KMS-11 (cell line): ENCODE measurements around the gene HSPH1.

Source experiments
- H2AFZ ChIP-seq: fragments of 200-600 bp; sonication (generic); 2 replicates; pipeline ENCODE4 v1.6.1; 2016; ENCODE audit warnings: antibody characterized with exemption, mixed run types, low read depth
- H3K27ac ChIP-seq: fragments of 200-600 bp; sonication (generic); 2 replicates; pipeline ENCODE4 v1.6.1; 2016; ENCODE audit warnings: mild to moderate bottlenecking, mixed run types
- H3K27me3 ChIP-seq: fragments of 200-600 bp; sonication (generic); 2 replicates; pipeline ENCODE4 v1.6.1; 2017; ENCODE audit warnings: mild to moderate bottlenecking, low read depth, mixed run types, moderate library complexity; ENCODE audit not compliant: insufficient read depth
- H3K36me3 ChIP-seq: fragments of 200-600 bp; sonication (generic); 2 replicates; pipeline ENCODE4 v1.6.1; 2017; ENCODE audit warnings: mild to moderate bottlenecking, mixed run types; ENCODE audit not compliant: insufficient read depth
- H3K4me1 ChIP-seq: fragments of 200-600 bp; sonication (generic); 2 replicates; pipeline ENCODE4 v1.6.1; 2016; ENCODE audit warnings: mild to moderate bottlenecking, low read depth, mixed run types; ENCODE audit not compliant: poor library complexity, severe bottlenecking
- H3K4me2 ChIP-seq: fragments of 200-600 bp; sonication (generic); 2 replicates; pipeline ENCODE4 v1.7.0; 2016; ENCODE audit warnings: mild to moderate bottlenecking, mixed run types
- H3K4me3 ChIP-seq: fragments of 200-600 bp; sonication (generic); IDR thresholded peaks from 2 replicates; pipeline ENCODE4 v1.6.1; 2017; ENCODE audit warnings: low read depth, low read length, mixed read lengths; ENCODE audit not compliant: insufficient read depth
- H3K79me2 ChIP-seq: fragments of 200-600 bp; sonication (generic); 2 replicates; pipeline ENCODE4 v1.6.1; 2016; ENCODE audit warnings: low read depth, mixed run types; ENCODE audit not compliant: insufficient read depth
- H3K9ac ChIP-seq: fragments of 200-600 bp; sonication (generic); 2 replicates; pipeline ENCODE4 v1.6.1; 2016; ENCODE audit warnings: mild to moderate bottlenecking, mixed run types
- H4K20me1 ChIP-seq: fragments of 200-600 bp; sonication (generic); 2 replicates; pipeline ENCODE4 v1.6.1; 2016; ENCODE audit warnings: mild to moderate bottlenecking, mixed run types; ENCODE audit not compliant: insufficient read depth
- CTCF ChIP-seq: fragments of 200-600 bp; sonication (generic); conservative IDR thresholded peaks from 2 replicates; pipeline ENCODE4 v1.6.1; 2017; ENCODE audit warnings: low read depth, mild to moderate bottlenecking, antibody characterized with exemption, low read length, moderate library complexity, mixed read lengths

HSPH1 gene

GRCh38 chr13:31207661-31208552, 46.2 kb upstream of the HSPH1 start:
- H2AFZ ChIP-seq = no peak overlapping the region
- no peaks in the 10 kb centered on the region for H4K20me1 ChIP-seq
- H3K36me3 ChIP-seq = no peaks in the 10 kb centered on the region
- no peaks in the 10 kb centered on the region for H3K4me1 ChIP-seq
- no peak overlapping the region for H3K4me3 ChIP-seq
- H3K27ac ChIP-seq = no peak overlapping the region
- no peaks in the 10 kb centered on the region for H3K79me2 ChIP-seq
- H3K4me2 ChIP-seq = no peak overlapping the region
- TF ChIP-seq CTCF = no peak
- H3K9ac ChIP-seq = no peak overlapping the region
- H3K27me3 ChIP-seq = no peaks in the 10 kb centered on the region

DNA sequence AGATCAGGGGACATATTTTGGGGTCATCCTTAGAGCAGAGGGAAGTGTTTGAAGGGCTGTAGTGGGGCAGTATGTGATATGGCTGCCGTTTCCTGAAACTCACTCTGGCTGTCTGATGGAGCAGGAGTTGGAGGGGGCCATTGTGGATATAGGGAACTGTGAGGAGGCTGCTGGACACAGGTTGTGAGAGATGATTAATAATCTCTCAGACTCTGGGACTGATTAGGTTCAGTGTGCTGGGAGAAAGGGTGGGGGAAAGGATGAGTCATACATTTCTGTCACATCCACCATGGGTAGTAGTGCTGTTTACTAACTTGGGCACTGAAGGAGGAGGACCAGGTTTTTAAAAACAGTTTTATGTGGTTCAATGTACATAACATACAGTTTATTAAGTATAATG, 42.9 kb upstream of the HSPH1 start:
- Histone ChIP-seq H3K79me2 (no peaks in the 10 kb centered on the region), H4K20me1 (no peaks in the 10 kb centered on the region), H3K4me2 (no peak overlapping the region), H3K4me3 (no peak overlapping the region), H2AFZ (no peak overlapping the region), H3K9ac (no peak overlapping the region), H3K27ac (no peak overlapping the region), H3K36me3 (no peaks in the 10 kb centered on the region), H3K27me3 (no peaks in the 10 kb centered on the region), H3K4me1 (no peaks in the 10 kb centered on the region)
- TF ChIP-seq CTCF = no peak

- no peak overlapping the region for H3K4me3 ChIP-seq
- peak overlapping the region; percentile 67 for H2AFZ ChIP-seq
- no peak for TF ChIP-seq CTCF
- no peaks in the 10 kb centered on the region for H3K27me3 ChIP-seq
- peak overlapping the region; percentile 60; the same call in 1 of the 2 replicates for H3K9ac ChIP-seq
- H3K79me2 ChIP-seq = no peaks in the 10 kb centered on the region
- peaks cover 6% of the 10 kb centered on the region for H3K4me1 ChIP-seq
- H3K36me3 ChIP-seq = no peaks in the 10 kb centered on the region
- no peaks in the 10 kb centered on the region for H4K20me1 ChIP-seq
- H3K27ac ChIP-seq = no peak overlapping the region
- peak overlapping the region; percentile 69 for H3K4me2 ChIP-seq
These were observed 39.8 kb upstream of the HSPH1 start for GRCh38 chr13:31201341-31202031.

GRCh38 chr13:31200637-31200971, 38.9 kb upstream of the HSPH1 start:
- Histone ChIP-seq H3K79me2 (no peaks in the 10 kb centered on the region), H3K27me3 (no peaks in the 10 kb centered on the region), H3K4me2 (peak overlapping the region; percentile 69), H3K4me1 (peaks cover 6% of the 10 kb centered on the region), H3K4me3 (no peak overlapping the region), H3K27ac (peak overlapping the region; percentile 67), H3K9ac (peak overlapping the region; percentile 60; the same call in 1 of the 2 replicates), H2AFZ (peak overlapping the region; percentile 67), H3K36me3 (no peaks in the 10 kb centered on the region), H4K20me1 (no peaks in the 10 kb centered on the region)
- no peak for TF ChIP-seq CTCF
